GM18870 (cell line): ENCODE results near the gene TROAP.
A peak's percentile ranks its signal among the peaks of the same experiment; 100 is the strongest.
"Not testable (repeated sequence)": the region's sequence is repeated elsewhere in the genome, so short reads cannot be mapped to it uniquely, and the experiment has no call there.

Experiments
- ATAC-seq: cut with Tn5 transposase; IDR thresholded peaks from one replicate; pipeline ENCODE4 v1.9.1; 2021; ENCODE audit warnings: moderate library complexity; ENCODE audit not compliant: unreplicated experiment

TROAP gene

GRCh38 chr12:49322708-49323523 lies at the start of gene TROAP:
TSS of gene TROAP (plus strand) at chr12:49323255. CDS start at chr12:49323609, 354 bp downstream.
- ATAC-seq, result peak; percentile 94

GRCh38 chr12:49273726-49274395 lies 49.2 kb upstream of the TROAP start:
- ATAC-seq, result no peak

- ATAC-seq, result no peak
Measured at GRCh38 chr12:49274396-49275069, 48.5 kb upstream of the TROAP start.

- ATAC-seq, result no peak
Measured at GRCh38 chr12:49276304-49277290, 46.5 kb upstream of the TROAP start.

GRCh38 chr12:49277466-49277865 lies 45.6 kb upstream of the TROAP start:
- no peak for ATAC-seq

- no peak for ATAC-seq
Measured at GRCh38 chr12:49279706-49280159, 43.3 kb upstream of the TROAP start.

GRCh38 chr12:49280545-49280944 lies 42.5 kb upstream of the TROAP start:
- not testable (repeated sequence) for ATAC-seq

GRCh38 chr12:49282302-49282701 lies 40.8 kb upstream of the TROAP start:
- no peak for ATAC-seq

- ATAC-seq, result not testable (repeated sequence)
Measured at GRCh38 chr12:49282740-49283375, 40.2 kb upstream of the TROAP start.

- ATAC-seq, result no peak
Measured at GRCh38 chr12:49283541-49284429, 39.3 kb upstream of the TROAP start.

GRCh38 chr12:49284672-49285071 lies 38.4 kb upstream of the TROAP start:
- no peak for ATAC-seq

GRCh38 chr12:49287876-49288275 lies 35.2 kb upstream of the TROAP start:
- no peak for ATAC-seq

- no peak for ATAC-seq
Measured at GRCh38 chr12:49288412-49288853, 34.6 kb upstream of the TROAP start.

- no peak for ATAC-seq
Measured at GRCh38 chr12:49288922-49289555, 34.0 kb upstream of the TROAP start.

GRCh38 chr12:49292729-49293055 lies 30.4 kb upstream of the TROAP start:
- ATAC-seq, result no peak

- no peak for ATAC-seq
Measured at GRCh38 chr12:49293056-49293956, 29.7 kb upstream of the TROAP start.

GRCh38 chr12:49294086-49294803 lies 28.8 kb upstream of the TROAP start:
- ATAC-seq, result no peak
